A549 (cell line): ENCODE results near the gene QRICH2. TPM values are rescaled to one million over a fixed set of nuclear protein-coding genes. Genes with fewer than 3 reads are reported as not detected.
A peak's percentile ranks its signal among the peaks of the same experiment; 100 is the strongest.

Experiments used
- ATAC-seq, 2 experiments: fragments of 200-7000 bp in 1 of 2; fragments of >200 bp in 1 of 2; cut with Nextera tagmentation in 1 of 2; cut with Tn5 transposase in 1 of 2; 3 replicates each; pipeline versions ENCODE4 v1.8.0 to v1.9.1; 2018 to 2020; ENCODE audit warnings: mild to moderate bottlenecking in 1 of 2, moderate library complexity in 1 of 2
- CTCF ChIA-PET: fragments of 300-600 bp; sonication (Branson Sonifier 250); formaldehyde crosslinking; extraction: SDS; loops from one replicate; lab custom pipeline; 2021; ENCODE audit warnings: antibody characterized with exemption, inconsistent platforms; lab: Yijun Ruan, JAX
- POLR2A ChIA-PET: fragments of 350-600 bp; formaldehyde crosslinking; extraction: SDS; loops from one replicate; lab custom pipeline; 2021; ENCODE audit warnings: antibody characterized with exemption, inconsistent platforms; lab: Yijun Ruan, JAX
- DNase-seq, 2 experiments: peaks; one replicate each; pipeline versions ENCODE4 v3.0.0 to v3.0.0-alpha.2; 2011 to 2016; ENCODE audit warnings: low read depth in 1 of 2, low spot score in 1 of 2
- FAIRE-seq: peaks from 2 replicates; lab custom pipeline; 2011; peaks lifted over from hg19 to GRCh38; lab: Jason Lieb, UNC
- H3K27ac ChIP-seq, 2 experiments: fragments of >200 bp; sonication (Bioruptor Twin); formaldehyde crosslinking; 3 replicates each; pipeline ENCODE4 v1.5.1; 2016 to 2017
- H3K4me1 ChIP-seq: fragments of >200 bp; sonication (Bioruptor Twin); formaldehyde crosslinking; 3 replicates; pipeline ENCODE4 v1.6.1; 2016
- H3K4me2 ChIP-seq: fragments of >200 bp; sonication (Bioruptor Twin); formaldehyde crosslinking; 3 replicates; pipeline ENCODE4 v1.6.1; 2016
- H3K4me3 ChIP-seq: fragments of >200 bp; sonication (Bioruptor Twin); formaldehyde crosslinking; 3 replicates; pipeline ENCODE4 v1.5.1; 2016
- H3K9me3 ChIP-seq: fragments of >200 bp; sonication (Bioruptor Twin); formaldehyde crosslinking; 3 replicates; pipeline ENCODE4 v1.6.1; 2016
- CBX2 ChIP-seq: fragments of 200-600 bp; sonication (generic); IDR thresholded peaks from 2 replicates; pipeline ENCODE4 v1.6.1; 2016; ENCODE audit warnings: low read depth, mild to moderate bottlenecking, borderline replicate concordance
- CBX8 ChIP-seq: fragments of 200-600 bp; sonication (generic); IDR thresholded peaks from 2 replicates; pipeline ENCODE4 v1.6.1; 2016
- CHD2 ChIP-seq: fragments of 150-350 bp; IDR thresholded peaks from 2 replicates; pipeline ENCODE4 v1.6.1; 2014; ENCODE audit warnings: low read length; ENCODE audit not compliant: partially characterized antibody
- EHF ChIP-seq: fragments of 250-450 bp; sonication (Bioruptor Pico); IDR thresholded peaks from 2 replicates; pipeline ENCODE4 v1.5.0; 2020; ENCODE audit warnings: mild to moderate bottlenecking
- EHMT2 ChIP-seq: fragments of 200-600 bp; sonication (generic); IDR thresholded peaks from 2 replicates; pipeline ENCODE4 v1.6.1; 2016; ENCODE audit warnings: antibody characterized with exemption, low read depth, mild to moderate bottlenecking, moderate library complexity
- EP300 ChIP-seq, 2 experiments: fragments of >200 bp; sonication (Bioruptor Twin); formaldehyde crosslinking; IDR thresholded peaks; 2 replicates in 1 of 2; 3 replicates in 1 of 2; pipeline ENCODE4 v1.6.1; 2016 to 2017
- ESRRA ChIP-seq: fragments of 150-350 bp; IDR thresholded peaks from 2 replicates; pipeline ENCODE4 v1.6.1; 2014; ENCODE audit warnings: mild to moderate bottlenecking, low read length, borderline replicate concordance
- FOXS1 ChIP-seq: fragments of 250-450 bp; sonication (Bioruptor Pico); IDR thresholded peaks from 2 replicates; pipeline ENCODE4 v1.5.0; 2020; ENCODE audit warnings: mild to moderate bottlenecking, moderate library complexity
- HDAC2 ChIP-seq: fragments of 200-600 bp; sonication (generic); IDR thresholded peaks from 2 replicates; pipeline ENCODE4 v1.6.1; 2016
- HOXB13 ChIP-seq: fragments of 250-450 bp; sonication (Bioruptor Pico); IDR thresholded peaks from 2 replicates; pipeline ENCODE4 v1.5.0; 2020; ENCODE audit warnings: low read depth, mild to moderate bottlenecking, moderate library complexity
- HOXB5 ChIP-seq: fragments of 250-450 bp; sonication (Bioruptor Pico); IDR thresholded peaks from 2 replicates; pipeline ENCODE4 v1.5.0; 2020; ENCODE audit warnings: mild to moderate bottlenecking, moderate library complexity
- JUN ChIP-seq, 2 experiments: fragments of >200 bp; sonication (Bioruptor Twin); formaldehyde crosslinking; IDR thresholded peaks; 2 replicates in 1 of 2; 3 replicates in 1 of 2; pipeline ENCODE4 v1.6.1; 2016 to 2017
- JUNB ChIP-seq: fragments of >200 bp; sonication (Bioruptor Twin); formaldehyde crosslinking; IDR thresholded peaks from 2 replicates; pipeline ENCODE4 v1.6.1; 2016
- KDM1A ChIP-seq: fragments of 200-600 bp; sonication (generic); IDR thresholded peaks from 2 replicates; pipeline ENCODE4 v1.6.1; 2016; ENCODE audit warnings: low read depth, mild to moderate bottlenecking
- KDM5A ChIP-seq: fragments of 200-600 bp; sonication (generic); IDR thresholded peaks from 2 replicates; pipeline ENCODE4 v1.6.1; 2016; ENCODE audit warnings: antibody characterized with exemption, mild to moderate bottlenecking
- NPAS2 ChIP-seq: fragments of 250-450 bp; sonication (Bioruptor Pico); IDR thresholded peaks from 2 replicates; pipeline ENCODE4 v1.8.0; 2022; ENCODE audit warnings: mild to moderate bottlenecking, moderate library complexity, borderline replicate concordance
- NR3C1 ChIP-seq: fragments of >200 bp; sonication (Bioruptor Twin); formaldehyde crosslinking; IDR thresholded peaks from 3 replicates; pipeline ENCODE4 v1.6.1; 2017
- POLR2A ChIP-seq: IDR thresholded peaks from 2 replicates; pipeline ENCODE4 v1.6.1; 2012; ENCODE audit warnings: mild to moderate bottlenecking, low read length
- POLR2AphosphoS2 ChIP-seq: conservative IDR thresholded peaks from 2 replicates; pipeline ENCODE4 v1.6.1; 2012; ENCODE audit warnings: low read length, improper control_type of control experiment, inconsistent platforms
- RAD21 ChIP-seq, 2 experiments: fragments of >200 bp in 1 of 2; sonication (Bioruptor Twin) in 1 of 2; formaldehyde crosslinking in 1 of 2; IDR thresholded peaks in 1 of 2; conservative IDR thresholded peaks in 1 of 2; 2 replicates in 1 of 2; 3 replicates in 1 of 2; pipeline ENCODE4 v1.6.1; 2012 to 2018; ENCODE audit warnings: inconsistent platforms in 1 of 2
- RARB ChIP-seq: fragments of 250-450 bp; sonication (Bioruptor Pico); IDR thresholded peaks from 2 replicates; pipeline ENCODE4 v1.8.0; 2021; ENCODE audit warnings: mild to moderate bottlenecking, moderate library complexity
- RCOR1 ChIP-seq: fragments of 150-350 bp; IDR thresholded peaks from 2 replicates; pipeline ENCODE4 v1.6.1; 2014; ENCODE audit warnings: antibody characterized with exemption, low read length, low read depth
- REST ChIP-seq: fragments of 200-600 bp; sonication (generic); IDR thresholded peaks from 2 replicates; pipeline ENCODE4 v1.6.1; 2016; ENCODE audit warnings: antibody characterized with exemption, mild to moderate bottlenecking, moderate library complexity
- RFX5 ChIP-seq: fragments of 450-650 bp; IDR thresholded peaks from 2 replicates; pipeline ENCODE4 v1.7.1; 2014; ENCODE audit warnings: antibody characterized with exemption, mild to moderate bottlenecking, moderate library complexity
- RNF2 ChIP-seq: fragments of 200-600 bp; sonication (generic); IDR thresholded peaks from 2 replicates; pipeline ENCODE4 v1.6.1; 2016; ENCODE audit warnings: low read depth, mild to moderate bottlenecking, antibody characterized with exemption, moderate library complexity, borderline replicate concordance
- SMC3 ChIP-seq: fragments of >200 bp; sonication (Bioruptor Twin); formaldehyde crosslinking; IDR thresholded peaks from 3 replicates; pipeline ENCODE4 v1.6.1; 2018; ENCODE audit warnings: inconsistent platforms
- TP53 ChIP-seq: fragments of 250-450 bp; sonication (Bioruptor Pico); IDR thresholded peaks from 2 replicates; pipeline ENCODE4 v1.5.0; 2021; ENCODE audit warnings: mild to moderate bottlenecking, moderate library complexity
- USF2 ChIP-seq: fragments of 450-650 bp; IDR thresholded peaks from 2 replicates; pipeline ENCODE4 v1.6.1; 2014; ENCODE audit warnings: antibody characterized with exemption
- ZFP36 ChIP-seq: fragments of 450-650 bp; IDR thresholded peaks from 2 replicates; pipeline ENCODE4 v1.6.1; 2014; ENCODE audit warnings: borderline replicate concordance; ENCODE audit not compliant: partially characterized antibody
- WGBS: methylation state at CpG from one replicate; pipeline ENCODE4 v1.1.6; 2017; ENCODE audit errors: missing lambda C conversion rate; 5-methylcytosine and 5-hydroxymethylcytosine counted together
- polyA plus RNA-seq, 4 experiments: library from polyadenylated mRNA; depleted of rRNA in 3 of 4; stranded (reverse); fragments of >200 nt; fragmentation: RNase III in 1 of 4; extraction: RNeasy Plus Mini Kit Qiagen cat#74134 plus additional on column Dnase treatment in 1 of 4; gene quantifications; 2 replicates in 3 of 4; 3 replicates in 1 of 4; pipeline ENCODE4 v1.2.3, GENCODE V29; 2011 to 2017

QRICH2 gene
- polyA plus RNA-seq, 2 of the 4 experiments (the other 2 are of a cell fraction): 0.57 to 0.88 TPM

- Histone ChIP-seq H3K4me3 (no peak overlapping the region), H3K9me3 (no peaks in the 10 kb centered on the region), H3K4me2 (no peak overlapping the region), H3K4me1 (no peaks in the 10 kb centered on the region), H3K27ac (no peak overlapping the region)
- FAIRE-seq (no peak), ATAC-seq (0 out of 6 replicates have a peak, but pooled peaks of 1 of the 2 experiments have one; percentile 10), DNase-seq (no peak)
- CTCF ChIA-PET: no interaction called here
- TF ChIP-seq KDM1A (no peak), EHMT2 (no peak), EP300 (IDR thresholded peaks at IDR 0.05) (no peak), RNF2 (no peak), REST (no peak), JUN (IDR thresholded peaks at IDR 0.05) (no peak)
- POLR2A ChIA-PET: no interaction called here
- WGBS: 77% methylated on average over 4 of the region's 4 CpGs
Observed at GRCh38 chr17:76292567-76292966, 15.5 kb downstream of the QRICH2 start.

- Histone ChIP-seq H3K27ac (no peak overlapping the region), H3K4me3 (no peak overlapping the region), H3K4me1 (peaks cover 5% of the 10 kb centered on the region), H3K4me2 (no peak overlapping the region), H3K9me3 (no peaks in the 10 kb centered on the region)
- POLR2A ChIA-PET: no interaction called here
- WGBS: 74% methylated on average over 22 of the region's 23 CpGs
- CTCF ChIA-PET: interaction anchor here (0.8 to 19.6 kb wide), 16 partner anchors 8 to 608 kb away, joined by 3 to 755 read pairs (median 61); partner anchors contain the start of genes CDK3, EXOC7, QRICH2 and SPHK1
- no peak for ATAC-seq
- TF ChIP-seq ZFP36 (no peak), HOXB13 (CRISPR knock-in tag) (no peak), HDAC2 (no peak), POLR2A (no peak), POLR2AphosphoS2 (no peak), EHF (CRISPR knock-in tag) (no peak), USF2 (no peak), CHD2 (no peak), NPAS2 (no peak), ESRRA (no peak), KDM5A (no peak), RARB (no peak), RCOR1 (no peak), KDM1A (no peak)
- no peak for FAIRE-seq
- no peak for DNase-seq
Observed at GRCh38 chr17:76281573-76282371, 26.3 kb downstream of the QRICH2 start.

GRCh38 chr17:76280650-76281049 is 27.4 kb downstream of the QRICH2 start:
- DNase-seq: no peak

More at GRCh38 chr17:76280650-76281049, 27.4 kb downstream of the QRICH2 start:
- H3K4me1 ChIP-seq: peaks cover 10% of the 10 kb centered on the region
- H3K27ac ChIP-seq: no peak overlapping the region
- H3K4me2 ChIP-seq: no peak overlapping the region
- ChIA-PET POLR2A (interaction anchor here (0.9 to 2.0 kb wide), 3 partner anchors 14 to 34 kb away, joined by 3 to 5 read pairs (median 4); partner anchors contain the start of gene UBALD2), CTCF (interaction anchor here (0.6 to 19.6 kb wide), 38 partner anchors 9 to 467 kb away, joined by 3 to 755 read pairs (median 14); partner anchors contain the start of genes CDK3, EXOC7, MRPL38 and PRPSAP1)
- ATAC-seq (no peak), FAIRE-seq (no peak)
- no peak overlapping the region for H3K4me3 ChIP-seq
- WGBS: 74% methylated on average over 15 of the region's 15 CpGs
- no peaks in the 10 kb centered on the region for H3K9me3 ChIP-seq
- TF ChIP-seq HOXB5 (CRISPR knock-in tag) (no peak), CHD2 (no peak), USF2 (no peak), CBX2 (no peak), SMC3 (no peak), TP53 (CRISPR knock-in tag) (no peak), RCOR1 (no peak), JUNB (no peak), CBX8 (no peak), HOXB13 (CRISPR knock-in tag) (no peak), NR3C1 (no peak), RFX5 (no peak), ZFP36 (no peak), NPAS2 (no peak), POLR2A (no peak), FOXS1 (CRISPR knock-in tag) (no peak), KDM1A (no peak), RAD21 (conservative IDR thresholded peaks at IDR 0.05 in 1 of 2, IDR thresholded peaks at IDR 0.05 in 1 of 2) (no peak)
